Lower leg skin (tissue), 4 donors: ENCODE measurements around the gene ST3GAL3. TPM values are rescaled to one million over a fixed set of nuclear protein-coding genes. Genes with fewer than 3 reads are reported as not detected.

Experiments
- DNase-seq, 2 donors: peaks; one replicate each; pipeline ENCODE4 v3.0.0-alpha.2; 2019; ENCODE audit warnings: low spot score in 2 of 2
- H3K4me3 ChIP-seq: fragments of 200-600 bp; sonication (generic); 2 replicates; pipeline ENCODE4 v1.5.1; 2017; ENCODE audit warnings: mild to moderate bottlenecking, low read depth; ENCODE audit not compliant: poor library complexity, severe bottlenecking
- CTCF ChIP-seq, 3 donors: fragments of 450-650 bp; IDR thresholded peaks; one replicate each; pipeline ENCODE4 v1.5.1; 2016; ENCODE audit warnings: antibody characterized with exemption in 3 of 3, mild to moderate bottlenecking in 3 of 3, moderate library complexity in 2 of 3
- POLR2A ChIP-seq, 2 donors: fragments of 450-650 bp; IDR thresholded peaks; one replicate each; pipeline ENCODE4 v1.6.1; 2016 to 2017; ENCODE audit warnings: antibody characterized with exemption in 2 of 2, mild to moderate bottlenecking in 1 of 2, moderate library complexity in 1 of 2
- WGBS, 2 donors: methylation state at CpG; one replicate each; pipeline ENCODE4 v1.1.5; 2018; 5-methylcytosine and 5-hydroxymethylcytosine counted together
- intact Hi-C: fragments of 100-400 bp; cut with DNase I; formaldehyde crosslinking; loops from one replicate; pipeline ENCODE4 v1.15.0; 2023; ENCODE audit warnings: low total_unique reads
- total RNA-seq, 4 donors: library from RNA; depleted of rRNA; stranded (reverse); fragments of >200 nt; gene quantifications; one replicate each; pipeline ENCODE4 v1.1.0, GENCODE V29; 2016

The ST3GAL3 gene
- total RNA-seq, 4 donors from 2014 or later, result 6.9 to 10.5 (median 8.0) TPM

GRCh38 chr1:43971336-43971980, 264.1 kb downstream of the ST3GAL3 start:
- no peak for DNase-seq
- H3K4me3 ChIP-seq, result no peak overlapping the region
- intact Hi-C loops, result no loop called here
- WGBS, 2 donors, result 76 to 81% methylated on average over 17 of the region's 17 CpGs
- TF ChIP-seq CTCF (IDR thresholded peaks at IDR 0.05) (no peak), POLR2A (IDR thresholded peaks at IDR 0.05) (no peak)

- no peak for TF ChIP-seq POLR2A (IDR thresholded peaks at IDR 0.05)
- no peak for TF ChIP-seq CTCF (IDR thresholded peaks at IDR 0.05)
- peak overlapping the region; percentile 66 for H3K4me3 ChIP-seq
- 36% methylated on average over 9 of the region's 9 CpGs for WGBS, 2 donors
- intact Hi-C loops, result no loop called here
- DNase-seq, result no peak
Observed at GRCh38 chr1:43973981-43974442, 266.7 kb downstream of the ST3GAL3 start.

- TF ChIP-seq POLR2A (IDR thresholded peaks at IDR 0.05) (peak in 1 of 2 donors; percentile 78), CTCF (IDR thresholded peaks at IDR 0.05) (no peak)
- H3K4me3 ChIP-seq, result peak within 1 kb of the TSS; percentile 66
- peak; percentile 97 to 99 for DNase-seq
- intact Hi-C loops, result no loop called here
- 0% methylated on average over 48 of the region's 93 CpGs for WGBS, 2 donors
Observed at GRCh38 chr1:43974443-43975248, 267.3 kb downstream of the ST3GAL3 start, which contains the start of gene ATP6V0B. ATP6V0B (plus strand) TSS chr1:43974960; CDS start chr1:43975041, 81 bp downstream.

GRCh38 chr1:43975249-43975961, 268.1 kb downstream of the ST3GAL3 start:
- intact Hi-C loops, result no loop called here
- DNase-seq, result peak; percentile 62 to 93
- 1% methylated on average over 28 to 29 of the region's 34 CpGs for WGBS, 2 donors
- H3K4me3 ChIP-seq, result peak overlapping the region; percentile 66
- no peak for TF ChIP-seq POLR2A (IDR thresholded peaks at IDR 0.05)
- TF ChIP-seq CTCF (IDR thresholded peaks at IDR 0.05), result no peak

- WGBS, 2 donors, result 78 to 90% methylated on average over 4 of the region's 4 CpGs
- DNase-seq, result no peak
- intact Hi-C loops, result no loop called here
- H3K4me3 ChIP-seq, result no peak overlapping the region
- TF ChIP-seq POLR2A (IDR thresholded peaks at IDR 0.05) (no peak), CTCF (IDR thresholded peaks at IDR 0.05) (no peak)
Observed at GRCh38 chr1:43976045-43976444, 268.7 kb downstream of the ST3GAL3 start.
